GM21529 (cell line): Measurements from ENCODE around the gene APC2.
"Not testable (repeated sequence)": the region's sequence is repeated elsewhere in the genome, so short reads cannot be mapped to it uniquely, and the experiment has no call there.

Experiments used
- ATAC-seq: cut with Tn5 transposase; IDR thresholded peaks from one replicate; pipeline ENCODE4 v1.9.1; 2021; ENCODE audit not compliant: unreplicated experiment

Gene APC2

GRCh38 chr19:1416014-1416841 lies 33.7 kb upstream of the APC2 start:
- ATAC-seq, result no peak

DNA sequence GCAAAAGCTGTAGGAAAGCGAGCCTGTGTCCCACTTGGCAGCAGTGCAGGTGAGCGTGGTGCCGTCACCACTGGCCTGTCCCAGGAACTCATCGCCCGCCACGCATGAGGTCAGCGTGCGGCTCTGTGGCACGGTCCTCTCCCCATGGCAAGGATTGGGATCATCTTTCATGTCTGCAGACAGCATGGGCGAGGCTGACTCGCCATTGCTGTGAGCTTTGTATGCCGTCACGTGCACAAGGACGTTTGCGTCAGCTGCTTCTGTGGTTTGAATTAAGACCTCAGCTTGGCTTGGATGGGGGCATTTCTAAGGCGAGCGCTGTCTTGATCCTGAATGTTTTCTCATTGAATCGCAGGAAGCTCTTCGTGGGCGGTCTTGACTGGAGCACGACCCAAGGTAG lies 32.8 kb upstream of the APC2 start:
- no peak for ATAC-seq

- no peak for ATAC-seq
Observed at GRCh38 chr19:1417681-1418495, 32.0 kb upstream of the APC2 start.

DNA sequence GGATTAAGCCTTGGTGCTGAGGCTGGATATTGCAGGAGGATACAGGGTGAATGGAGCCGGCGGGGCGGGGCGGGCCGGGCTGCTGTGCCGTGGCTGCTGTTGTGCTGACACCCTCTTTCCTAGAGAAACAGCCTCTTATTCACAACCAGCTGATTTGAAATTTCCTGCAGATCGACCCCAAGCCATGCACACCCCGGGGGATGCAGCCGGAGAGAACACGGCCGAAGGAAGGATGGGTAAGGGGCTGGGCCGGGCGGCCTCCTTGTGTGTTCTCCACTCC lies 31.5 kb upstream of the APC2 start:
- no peak for ATAC-seq

DNA sequence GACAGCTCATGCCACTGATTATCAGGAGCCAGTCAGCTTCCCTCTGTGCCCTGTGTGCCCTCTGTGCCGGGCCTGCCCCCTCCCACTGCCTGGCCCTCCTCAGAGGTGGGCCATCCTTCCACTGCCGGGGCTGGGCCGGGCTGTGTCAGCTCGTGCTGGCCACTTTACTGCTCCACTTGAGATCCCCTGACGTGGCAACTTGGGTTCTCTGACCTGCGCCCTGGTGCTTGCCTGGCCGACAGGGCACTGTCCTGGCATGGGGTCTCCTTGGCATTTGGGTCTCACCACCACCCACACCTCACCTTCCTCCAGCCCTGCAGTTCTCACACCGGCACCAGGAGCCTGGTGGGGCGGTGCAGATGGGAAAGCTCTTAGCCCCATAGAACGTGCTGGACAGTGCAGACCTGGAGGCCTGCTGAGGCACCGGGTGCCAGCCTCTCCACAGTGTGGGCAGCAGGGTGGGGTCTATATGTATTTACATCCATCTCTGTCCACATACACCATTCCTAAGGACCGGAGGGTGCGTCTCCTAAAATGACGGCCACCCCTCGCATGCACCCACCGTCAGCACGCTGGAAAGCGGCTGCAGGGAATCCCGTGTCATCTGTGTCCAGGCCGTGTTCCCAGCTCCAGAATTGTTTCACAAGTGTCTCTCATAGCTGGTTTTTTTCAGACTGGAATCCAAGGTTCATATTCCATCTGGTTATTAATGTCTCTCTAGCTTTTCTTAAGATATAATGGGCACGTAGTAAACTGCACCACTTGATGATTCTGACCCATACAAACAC lies 30.8 kb upstream of the APC2 start:
- ATAC-seq, result no peak

DNA sequence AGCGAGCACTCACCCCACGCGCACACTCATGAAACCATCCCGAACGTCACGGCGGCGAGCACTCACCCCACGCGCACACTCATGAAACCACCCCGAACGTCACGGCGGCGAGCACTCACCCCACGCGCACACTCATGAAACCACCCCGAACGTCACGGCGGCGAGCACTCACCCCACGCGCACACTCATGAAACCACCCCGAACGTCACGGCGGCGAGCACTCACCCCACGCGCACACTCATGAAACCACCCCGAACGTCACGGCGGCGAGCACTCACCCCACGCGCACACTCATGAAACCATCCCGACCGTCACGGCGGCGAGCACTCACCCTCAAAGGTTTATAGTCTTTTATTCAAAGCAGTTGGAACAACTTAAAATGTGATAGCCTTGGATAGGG lies 29.8 kb upstream of the APC2 start:
- not testable (repeated sequence) for ATAC-seq

- no peak for ATAC-seq
Observed at GRCh38 chr19:1420590-1420989, 29.3 kb upstream of the APC2 start.

GRCh38 chr19:1421218-1421957 lies 28.5 kb upstream of the APC2 start:
- ATAC-seq, result no peak

- no peak for ATAC-seq
Observed at GRCh38 chr19:1421958-1422305, 28.0 kb upstream of the APC2 start.

DNA sequence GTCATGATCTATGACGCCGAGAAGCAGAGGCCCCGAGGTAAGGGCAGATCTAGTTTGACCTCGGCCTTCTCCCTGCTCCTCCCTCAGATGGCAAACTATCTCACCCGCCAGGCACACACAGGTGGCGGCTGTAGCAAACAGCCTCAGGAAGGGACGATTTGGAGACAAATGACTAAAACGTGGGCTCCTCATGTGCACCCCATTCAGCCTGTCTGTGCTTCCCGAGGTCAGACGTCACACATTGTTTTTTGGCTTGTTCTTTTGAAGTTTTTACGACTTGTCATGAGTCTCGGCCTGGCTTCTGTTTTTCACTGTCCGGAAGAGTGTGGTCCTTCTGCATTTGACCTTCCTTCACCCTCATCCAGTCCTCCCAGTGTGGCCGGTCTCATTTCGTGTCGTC lies 27.6 kb upstream of the APC2 start:
- no peak for ATAC-seq

DNA sequence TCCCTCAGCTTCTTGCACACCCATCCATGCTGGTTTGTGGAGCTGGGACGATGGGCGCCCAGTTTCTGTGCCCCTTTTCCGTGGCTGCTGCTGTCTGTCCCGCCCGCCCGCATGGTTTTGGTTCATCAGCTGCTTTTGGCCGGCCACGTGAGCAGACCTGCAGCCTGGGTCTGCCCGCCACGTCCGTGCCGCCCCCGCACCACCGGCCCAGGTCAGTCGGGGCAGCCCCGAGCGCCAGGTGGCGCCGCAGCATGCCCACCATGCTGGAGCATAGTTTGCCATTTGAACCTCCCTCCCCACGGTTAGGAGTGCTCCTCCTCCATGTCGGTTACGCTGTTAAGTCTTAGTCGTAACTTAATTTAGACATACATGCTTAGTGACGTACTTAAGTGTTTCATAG lies 27.0 kb upstream of the APC2 start:
- no peak for ATAC-seq

GRCh38 chr19:1423436-1424191 lies 26.3 kb upstream of the APC2 start:
- no peak for ATAC-seq

DNA sequence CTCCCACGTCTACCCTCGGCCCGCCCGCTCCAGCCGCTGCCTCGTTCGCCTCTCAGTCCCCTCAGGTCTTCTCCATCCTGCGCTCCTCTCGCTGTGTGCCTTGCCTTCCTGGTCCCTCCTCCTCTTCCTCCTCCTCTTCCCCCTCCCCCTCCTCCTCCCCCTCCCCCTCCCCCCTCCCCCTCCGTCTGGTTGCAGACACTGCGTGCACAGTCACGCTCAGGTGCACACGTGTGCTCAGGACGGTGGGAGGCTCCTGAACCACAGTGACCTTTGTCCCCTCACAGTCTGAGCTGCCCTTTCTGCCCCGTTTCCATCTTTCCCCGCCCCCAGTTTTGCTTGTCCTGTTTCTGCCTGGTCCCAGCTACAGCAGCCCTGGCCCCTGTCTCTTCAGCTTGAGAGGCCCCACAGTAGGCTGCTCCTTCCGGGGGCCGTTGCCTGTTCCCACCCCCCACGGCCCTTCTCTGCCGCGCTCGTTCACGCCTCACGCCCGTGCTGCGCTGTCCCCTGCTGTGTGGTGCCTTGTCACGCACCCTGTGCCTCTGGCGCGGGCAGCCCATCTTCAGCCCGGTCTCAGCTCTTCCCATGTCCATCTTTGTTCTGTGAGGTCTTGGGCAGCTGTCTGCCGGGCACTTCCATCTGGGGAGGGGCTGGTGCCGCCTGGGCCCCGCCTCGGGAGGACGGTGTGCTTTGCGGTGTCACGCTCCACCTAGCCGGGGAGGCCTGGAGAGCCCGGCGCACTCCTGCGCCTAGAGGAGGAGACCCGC lies 25.5 kb upstream of the APC2 start:
- no peak for ATAC-seq

GRCh38 chr19:1425102-1425837 lies 24.7 kb upstream of the APC2 start:
- no peak for ATAC-seq

- ATAC-seq, result no peak
Observed at GRCh38 chr19:1425902-1426301, 24.0 kb upstream of the APC2 start.

DNA sequence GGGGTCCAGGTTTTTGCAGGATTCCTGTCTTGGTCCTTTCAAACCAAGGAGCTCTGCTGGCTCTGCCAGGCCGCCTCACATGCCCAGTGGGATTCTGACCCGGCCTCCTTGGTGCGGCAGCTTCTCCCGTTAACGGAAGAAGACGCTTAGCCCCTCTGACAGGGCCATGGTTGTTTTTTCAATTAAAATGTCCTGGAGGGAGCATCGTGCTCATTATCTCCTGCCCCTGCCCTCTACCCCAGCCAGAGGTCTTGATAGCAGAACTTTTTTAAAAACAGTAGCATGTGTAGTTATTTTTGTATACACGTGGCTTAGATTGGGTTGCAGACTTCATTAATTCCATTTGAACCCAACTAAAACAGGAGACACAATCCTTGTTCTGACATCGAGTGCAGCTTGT lies 23.2 kb upstream of the APC2 start:
- ATAC-seq, result no peak

GRCh38 chr19:1427221-1427920 lies 22.6 kb upstream of the APC2 start:
- no peak for ATAC-seq

GRCh38 chr19:1428738-1429391 lies 21.1 kb upstream of the APC2 start:
- ATAC-seq, result no peak
